DND-41 (cell line): ENCODE measurements around the gene IL22RA1.

Source experiments
- ATAC-seq: fragments of 200-7000 bp; cut with Tn5 transposase; 3 replicates; pipeline ENCODE4 v1.9.1; 2021; ENCODE audit warnings: low read depth; ENCODE audit not compliant: insufficient read depth
- DNase-seq: peaks from one replicate; pipeline ENCODE4 v3.0.0-alpha.2; 2020
- H2AFZ ChIP-seq: 2 replicates; pipeline ENCODE4 v1.6.0; 2012; ENCODE audit warnings: low read depth, low read length
- H3K27ac ChIP-seq: 2 replicates; pipeline ENCODE4 v1.5.1; 2012; ENCODE audit warnings: low read length, inconsistent platforms
- H3K27me3 ChIP-seq: fragments of 200-600 bp; sonication (generic); 2 replicates; pipeline ENCODE4 v1.6.0; 2012; ENCODE audit warnings: low read length, mild to moderate bottlenecking, inconsistent platforms; ENCODE audit not compliant: insufficient read depth, poor library complexity
- H3K36me3 ChIP-seq: 2 replicates; pipeline ENCODE4 v1.5.1; 2012; ENCODE audit warnings: low read length, inconsistent platforms; ENCODE audit not compliant: insufficient read depth
- H3K4me1 ChIP-seq: 2 replicates; pipeline ENCODE4 v1.5.1; 2012; ENCODE audit warnings: mild to moderate bottlenecking, low read length; ENCODE audit not compliant: insufficient read depth
- H3K4me2 ChIP-seq: 2 replicates; pipeline ENCODE4 v1.6.0; 2012; ENCODE audit warnings: mild to moderate bottlenecking, moderate library complexity, low read length, inconsistent platforms; ENCODE audit not compliant: insufficient read depth
- H3K4me3 ChIP-seq, 2 experiments: fragments of 200-600 bp in 1 of 2; shearing (Covaris generic) in 1 of 2; 2 replicates each; pipeline ENCODE4 v1.5.1; 2012 to 2016; ENCODE audit warnings: inconsistent platforms in 2 of 2, low read length in 2 of 2, mild to moderate bottlenecking in 2 of 2, low read depth in 1 of 2, moderate library complexity in 1 of 2
- H3K79me2 ChIP-seq: 2 replicates; pipeline ENCODE4 v1.6.0; 2012; ENCODE audit warnings: low read length, inconsistent platforms; ENCODE audit not compliant: insufficient read depth
- H3K9ac ChIP-seq: 2 replicates; pipeline ENCODE4 v1.6.0; 2012; ENCODE audit warnings: low read depth, mild to moderate bottlenecking, inconsistent platforms, low read length, moderate library complexity
- H3K9me3 ChIP-seq: 2 replicates; pipeline ENCODE4 v1.5.1; 2012; ENCODE audit warnings: low read length, moderate library complexity, mild to moderate bottlenecking, inconsistent platforms; ENCODE audit not compliant: insufficient read depth, severe bottlenecking
- H4K20me1 ChIP-seq: 2 replicates; pipeline ENCODE4 v1.6.0; 2012; ENCODE audit warnings: low read length; ENCODE audit not compliant: insufficient read depth
- EZH2 ChIP-seq: IDR thresholded peaks from 3 replicates; pipeline ENCODE4 v1.6.1; 2012; ENCODE audit warnings: borderline replicate concordance, low read depth, mild to moderate bottlenecking, moderate library complexity, low read length, inconsistent platforms; ENCODE audit not compliant: severe bottlenecking
- TF ChIP-seq, protein P1 (sequence below): IDR thresholded peaks from 2 replicates; pipeline ENCODE4 v1.5.1; 2012; ENCODE audit warnings: borderline replicate concordance, low read length, moderate library complexity, mild to moderate bottlenecking; ENCODE audit not compliant: poor library complexity, severe bottlenecking; ENCODE audit errors: extremely low read depth

Gene IL22RA1, protein sequence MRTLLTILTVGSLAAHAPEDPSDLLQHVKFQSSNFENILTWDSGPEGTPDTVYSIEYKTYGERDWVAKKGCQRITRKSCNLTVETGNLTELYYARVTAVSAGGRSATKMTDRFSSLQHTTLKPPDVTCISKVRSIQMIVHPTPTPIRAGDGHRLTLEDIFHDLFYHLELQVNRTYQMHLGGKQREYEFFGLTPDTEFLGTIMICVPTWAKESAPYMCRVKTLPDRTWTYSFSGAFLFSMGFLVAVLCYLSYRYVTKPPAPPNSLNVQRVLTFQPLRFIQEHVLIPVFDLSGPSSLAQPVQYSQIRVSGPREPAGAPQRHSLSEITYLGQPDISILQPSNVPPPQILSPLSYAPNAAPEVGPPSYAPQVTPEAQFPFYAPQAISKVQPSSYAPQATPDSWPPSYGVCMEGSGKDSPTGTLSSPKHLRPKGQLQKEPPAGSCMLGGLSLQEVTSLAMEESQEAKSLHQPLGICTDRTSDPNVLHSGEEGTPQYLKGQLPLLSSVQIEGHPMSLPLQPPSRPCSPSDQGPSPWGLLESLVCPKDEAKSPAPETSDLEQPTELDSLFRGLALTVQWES

GRCh38 chr1:24142546-24143534, at the start of gene IL22RA1:
Gene IL22RA1 (minus strand): TSS chr1:24143140. CDS start chr1:24143082, 58 bp downstream.
- TF ChIP-seq, protein P1, sequence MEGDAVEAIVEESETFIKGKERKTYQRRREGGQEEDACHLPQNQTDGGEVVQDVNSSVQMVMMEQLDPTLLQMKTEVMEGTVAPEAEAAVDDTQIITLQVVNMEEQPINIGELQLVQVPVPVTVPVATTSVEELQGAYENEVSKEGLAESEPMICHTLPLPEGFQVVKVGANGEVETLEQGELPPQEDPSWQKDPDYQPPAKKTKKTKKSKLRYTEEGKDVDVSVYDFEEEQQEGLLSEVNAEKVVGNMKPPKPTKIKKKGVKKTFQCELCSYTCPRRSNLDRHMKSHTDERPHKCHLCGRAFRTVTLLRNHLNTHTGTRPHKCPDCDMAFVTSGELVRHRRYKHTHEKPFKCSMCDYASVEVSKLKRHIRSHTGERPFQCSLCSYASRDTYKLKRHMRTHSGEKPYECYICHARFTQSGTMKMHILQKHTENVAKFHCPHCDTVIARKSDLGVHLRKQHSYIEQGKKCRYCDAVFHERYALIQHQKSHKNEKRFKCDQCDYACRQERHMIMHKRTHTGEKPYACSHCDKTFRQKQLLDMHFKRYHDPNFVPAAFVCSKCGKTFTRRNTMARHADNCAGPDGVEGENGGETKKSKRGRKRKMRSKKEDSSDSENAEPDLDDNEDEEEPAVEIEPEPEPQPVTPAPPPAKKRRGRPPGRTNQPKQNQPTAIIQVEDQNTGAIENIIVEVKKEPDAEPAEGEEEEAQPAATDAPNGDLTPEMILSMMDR = no peak
- TF ChIP-seq EZH2 = no peak
- no peaks in the 10 kb centered on the region for H3K36me3 ChIP-seq
- H3K27me3 ChIP-seq = peaks cover 25% of the 10 kb centered on the region
- H3K4me3 ChIP-seq = no peak within 1 kb of the TSS
- no peaks in the 10 kb centered on the region for H3K79me2 ChIP-seq
- ATAC-seq = no peak
- H3K4me1 ChIP-seq = no peaks in the 10 kb centered on the region
- no peak within 1 kb of the TSS for H3K4me2 ChIP-seq
- H3K27ac ChIP-seq = no peak within 1 kb of the TSS
- DNase-seq = no peak
- H3K9me3 ChIP-seq = no peaks in the 10 kb centered on the region
- peaks cover 3% of the 10 kb centered on the region; the same call in 1 of the 2 replicates for H4K20me1 ChIP-seq
- H2AFZ ChIP-seq = no peak within 1 kb of the TSS
- no peak within 1 kb of the TSS for H3K9ac ChIP-seq

- TF ChIP-seq, protein P1 = no peak
- no peak for TF ChIP-seq EZH2
- H2AFZ ChIP-seq = no peak overlapping the region
- no peaks in the 10 kb centered on the region for H3K36me3 ChIP-seq
- H3K79me2 ChIP-seq = no peaks in the 10 kb centered on the region
- H3K4me2 ChIP-seq = no peak overlapping the region
- no peak overlapping the region for H3K9ac ChIP-seq
- peaks cover under 1% of the 10 kb centered on the region for H3K27me3 ChIP-seq
- no peak overlapping the region for H3K27ac ChIP-seq
- DNase-seq = no peak
- H3K4me1 ChIP-seq = no peaks in the 10 kb centered on the region
- no peak overlapping the region for H3K4me3 ChIP-seq
- ATAC-seq = no peak
- H3K9me3 ChIP-seq = no peaks in the 10 kb centered on the region
- no peaks in the 10 kb centered on the region for H4K20me1 ChIP-seq
These were observed 48.9 kb upstream of the IL22RA1 start for GRCh38 chr1:24191860-24192259.

GRCh38 chr1:24190983-24191461, 48.1 kb upstream of the IL22RA1 start:
- Histone ChIP-seq H3K9me3 (no peaks in the 10 kb centered on the region), H3K27ac (no peak overlapping the region), H3K4me1 (no peaks in the 10 kb centered on the region), H3K4me3 (no peak overlapping the region), H4K20me1 (no peaks in the 10 kb centered on the region), H3K9ac (no peak overlapping the region), H2AFZ (no peak overlapping the region), H3K4me2 (no peak overlapping the region), H3K36me3 (no peaks in the 10 kb centered on the region), H3K27me3 (peaks cover 8% of the 10 kb centered on the region), H3K79me2 (no peaks in the 10 kb centered on the region)
- no peak for ATAC-seq
- no peak for DNase-seq
- TF ChIP-seq, protein P1 = no peak
- no peak for TF ChIP-seq EZH2
